SK-N-SH (cell line): ENCODE results near the gene RNF149. TPM values are rescaled to one million over a fixed set of nuclear protein-coding genes. Genes with fewer than 3 reads are reported as not detected.

Source experiments
- CTCF ChIA-PET: fragments of 300-600, 350-600 bp; formaldehyde crosslinking; extraction: SDS; loops from one replicate; lab custom pipeline; 2021; lab: Yijun Ruan, JAX
- POLR2A ChIA-PET: fragments of 350-600 bp; sonication (Branson Sonifier 250); formaldehyde crosslinking; extraction: SDS; loops from one replicate; lab custom pipeline; 2020; ENCODE audit warnings: antibody characterized with exemption, inconsistent platforms; lab: Yijun Ruan, JAX
- DNase-seq: peaks from one replicate; pipeline ENCODE4 v3.0.0; 2012
- H2AFZ ChIP-seq: fragments of 200-600 bp; sonication (generic); 2 replicates; pipeline ENCODE4 v1.8.1; 2016; ENCODE audit warnings: antibody characterized with exemption, mild to moderate bottlenecking, low read depth
- H3F3A ChIP-seq: fragments of 200-600 bp; sonication (generic); replicated peaks from 2 replicates; pipeline ENCODE3; 2016; ENCODE audit warnings: antibody characterized with exemption, mild to moderate bottlenecking; ENCODE audit not compliant: insufficient read depth
- H3K27ac ChIP-seq, 2 experiments: fragments of 200-500 bp in 1 of 2; fragments of 200-600 bp in 1 of 2; sonication (Bioruptor generic) in 1 of 2; sonication (generic), shearing (Covaris generic) in 1 of 2; 2 replicates each; pipeline versions ENCODE4 v1.5.1 to v1.6.1; 2014 to 2016; ENCODE audit warnings: low read depth in 2 of 2, inconsistent platforms in 1 of 2, low read length in 1 of 2, mild to moderate bottlenecking in 1 of 2, mixed read lengths in 1 of 2
- H3K27me3 ChIP-seq: fragments of 200-600 bp; sonication (generic), shearing (Covaris generic); 2 replicates; pipeline ENCODE4 v1.6.1; 2016; ENCODE audit warnings: mixed run types; ENCODE audit not compliant: insufficient read depth
- H3K36me3 ChIP-seq, 2 experiments: fragments of 200-500 bp in 1 of 2; fragments of 200-600 bp in 1 of 2; sonication (Bioruptor generic) in 1 of 2; sonication (generic) in 1 of 2; replicated peaks in 1 of 2; 2 replicates each; pipeline versions ENCODE3 to v1.5.1; 2014 to 2016; ENCODE audit warnings: low read length in 1 of 2, mild to moderate bottlenecking in 1 of 2; ENCODE audit not compliant: insufficient read depth in 2 of 2, control insufficient read depth in 1 of 2
- H3K4me1 ChIP-seq, 2 experiments: fragments of 200-500 bp in 1 of 2; fragments of 200-600 bp in 1 of 2; sonication (Bioruptor generic) in 1 of 2; sonication (generic), shearing (Covaris generic) in 1 of 2; 2 replicates each; pipeline versions ENCODE4 v1.5.1 to v1.6.1; 2014 to 2016; ENCODE audit warnings: low read depth in 1 of 2, low read length in 1 of 2, mixed run types in 1 of 2; ENCODE audit not compliant: insufficient read depth in 2 of 2, control insufficient read depth in 1 of 2
- H3K4me2 ChIP-seq: fragments of 200-600 bp; sonication (generic), shearing (Covaris generic); 2 replicates; pipeline ENCODE4 v1.6.1; 2017; ENCODE audit warnings: mixed run types
- H3K4me3 ChIP-seq, 2 experiments: fragments of 200-500 bp in 1 of 2; fragments of 200-600 bp in 1 of 2; sonication (Bioruptor generic) in 1 of 2; sonication (generic), shearing (Covaris generic) in 1 of 2; 2 replicates each; pipeline versions ENCODE4 v1.5.1 to v1.8.1; 2014 to 2016; ENCODE audit warnings: low read depth in 2 of 2, inconsistent platforms in 1 of 2, low read length in 1 of 2, mild to moderate bottlenecking in 1 of 2, mixed read lengths in 1 of 2, moderate library complexity in 1 of 2
- H3K79me2 ChIP-seq: fragments of 200-600 bp; sonication (generic); 2 replicates; pipeline ENCODE4 v1.8.1; 2017; ENCODE audit warnings: mild to moderate bottlenecking; ENCODE audit not compliant: insufficient read depth
- H3K9ac ChIP-seq: fragments of 200-600 bp; sonication (generic); 2 replicates; pipeline ENCODE4 v1.6.1; 2017; ENCODE audit warnings: mixed run types
- H3K9me2 ChIP-seq: fragments of 200-600 bp; sonication (generic); 2 replicates; pipeline ENCODE4 v1.6.1; 2017; ENCODE audit warnings: mixed run types
- H3K9me3 ChIP-seq: fragments of 200-600 bp; sonication (generic); 2 replicates; pipeline ENCODE4 v1.6.1; 2017; ENCODE audit warnings: mixed run types, mild to moderate bottlenecking, moderate library complexity
- H4K20me1 ChIP-seq: fragments of 200-600 bp; sonication (generic); 2 replicates; pipeline ENCODE4 v1.6.1; 2017; ENCODE audit warnings: mild to moderate bottlenecking, mixed run types; ENCODE audit not compliant: insufficient read depth
- ELF1 ChIP-seq: IDR thresholded peaks from 2 replicates; pipeline ENCODE4 v1.4.0; 2012
- EP300 ChIP-seq, 2 experiments: IDR thresholded peaks; 2 replicates each; pipeline versions ENCODE4 v1.4.0 to v1.6.1; 2012; ENCODE audit warnings: borderline replicate concordance in 1 of 2, low read depth in 1 of 2, low read length in 1 of 2
- FOXM1 ChIP-seq: IDR thresholded peaks from 2 replicates; pipeline ENCODE4 v1.4.0; 2012; ENCODE audit warnings: low read depth, mild to moderate bottlenecking
- JUND ChIP-seq: IDR thresholded peaks from 2 replicates; pipeline ENCODE4 v1.4.0; 2012
- MAX ChIP-seq: IDR thresholded peaks from 2 replicates; pipeline ENCODE4 v1.4.0; 2012; ENCODE audit warnings: low read depth
- MEF2A ChIP-seq: IDR thresholded peaks from 2 replicates; pipeline ENCODE4 v1.4.0; 2012; ENCODE audit warnings: low read depth, borderline replicate concordance
- NRF1 ChIP-seq: IDR thresholded peaks from 2 replicates; pipeline ENCODE4 v1.6.1; 2012; ENCODE audit warnings: low read depth, mild to moderate bottlenecking, low read length
- RCOR1 ChIP-seq: fragments of 150-350 bp; IDR thresholded peaks from 2 replicates; pipeline ENCODE4 v1.6.1; 2017; ENCODE audit warnings: antibody characterized with exemption, low read length
- REST ChIP-seq: IDR thresholded peaks from 2 replicates; pipeline ENCODE4 v1.6.1; 2012; ENCODE audit warnings: mild to moderate bottlenecking, low read depth, low read length, moderate library complexity
- SMC3 ChIP-seq: IDR thresholded peaks from 2 replicates; pipeline ENCODE4 v1.6.1; 2012; ENCODE audit warnings: low read depth, low read length, improper control_type of control experiment
- TAF1 ChIP-seq: IDR thresholded peaks from 2 replicates; pipeline ENCODE4 v1.6.1; 2012; ENCODE audit warnings: low read depth, mild to moderate bottlenecking, low read length, moderate library complexity, borderline replicate concordance
- USF1 ChIP-seq: IDR thresholded peaks from 2 replicates; pipeline ENCODE4 v1.4.0; 2012; ENCODE audit warnings: low read depth, borderline replicate concordance
- USF2 ChIP-seq: fragments of 150-350 bp; IDR thresholded peaks from 2 replicates; pipeline ENCODE4 v1.6.1; 2017; ENCODE audit warnings: antibody characterized with exemption, low read length, low read depth, borderline replicate concordance
- YY1 ChIP-seq: IDR thresholded peaks from 2 replicates; pipeline ENCODE4 v1.4.0; 2012; ENCODE audit warnings: low read depth, mild to moderate bottlenecking
- WGBS: methylation state at CpG from one replicate; pipeline ENCODE4 v1.1.6; 2017; ENCODE audit warnings: low lambda C conversion rate; 5-methylcytosine and 5-hydroxymethylcytosine counted together
- polyA plus RNA-seq, 3 experiments: library from polyadenylated mRNA; depleted of rRNA; stranded (reverse); fragments of >200 nt; gene quantifications; 2 replicates each; pipeline ENCODE4 v1.2.3, GENCODE V29; 2012

The RNF149 gene
- polyA plus RNA-seq, 1 of the 3 experiments (the other 2 are of a cell fraction): 15.3 TPM

GRCh38 chr2:101356521-101356920, 48.0 kb upstream of the RNF149 start:
- H2AFZ ChIP-seq: no peak overlapping the region
- no peak overlapping the region for H3K4me3 ChIP-seq
- no peak overlapping the region for H3K9ac ChIP-seq
- no peaks in the 10 kb centered on the region for H4K20me1 ChIP-seq
- ChIA-PET POLR2A (no interaction called here), CTCF (interaction anchor here (2.4 kb wide), 1 partner anchor 14 kb away, joined by 14 read pairs; no protein-coding TSS in a partner anchor)
- no peak for DNase-seq
- no peak for TF ChIP-seq MAX
- no peak for TF ChIP-seq TAF1
- no peak for TF ChIP-seq USF1
- TF ChIP-seq MEF2A: no peak
- TF ChIP-seq USF2: no peak
- TF ChIP-seq SMC3: no peak
- TF ChIP-seq RCOR1: no peak
- no peak for TF ChIP-seq ELF1
- no peak for TF ChIP-seq EP300 (IDR thresholded peaks at IDR 0.05; ENCODE audit: borderline replicate concordance in 1 of 2, low read depth in 1 of 2, low read length in 1 of 2)
- TF ChIP-seq YY1: no peak
- no peak for TF ChIP-seq REST
- no peak for TF ChIP-seq FOXM1
- TF ChIP-seq NRF1: no peak
- no peak for TF ChIP-seq JUND
- no peaks in the 10 kb centered on the region for H3K27me3 ChIP-seq
- no peaks in the 10 kb centered on the region for H3K79me2 ChIP-seq
- no peaks in the 10 kb centered on the region for H3F3A ChIP-seq
- no peaks in the 10 kb centered on the region for H3K9me2 ChIP-seq
- H3K4me2 ChIP-seq: no peak overlapping the region
- no peaks in the 10 kb centered on the region for H3K9me3 ChIP-seq
- H3K4me1 ChIP-seq: no peaks in the 10 kb centered on the region; a peak in 1 of 4 replicates
- no peak overlapping the region for H3K27ac ChIP-seq
- no peaks in the 10 kb centered on the region for H3K36me3 ChIP-seq
- 63% methylated on average over 2 of the region's 2 CpGs for WGBS
